ENCODE data around the gene FYB2. TPM values are rescaled to one million over a fixed set of nuclear protein-coding genes. Genes with fewer than 3 reads are reported as not detected.

The FYB2 gene
- total RNA-seq, 1 experiment from 2014 or later: not detected

GRCh38 chr1:56788102-56788501 lies 31.1 kb downstream of the FYB2 start:
- no peak overlapping the region for H3K4me3 Mint-ChIP-seq (ENCODE audit: unreplicated experiment)

GRCh38 chr1:56787330-56787729 lies 31.9 kb downstream of the FYB2 start:
- intact Hi-C loops (cut with micrococcal nuclease): no loop called here
- Mint-ChIP-seq H3K4me1 (ENCODE audit: insufficient read depth, unreplicated experiment) (no peaks in the 10 kb centered on the region), H3K36me3 (ENCODE audit: insufficient read depth, unreplicated experiment) (no peaks in the 10 kb centered on the region), H3K4me3 (ENCODE audit: unreplicated experiment) (no peak overlapping the region), H3K9me3 (ENCODE audit: unreplicated experiment) (no peaks in the 10 kb centered on the region), H3K27ac (ENCODE audit: low read depth, unreplicated experiment) (no peak overlapping the region), H3K27me3 (ENCODE audit: insufficient read depth, unreplicated experiment) (no peaks in the 10 kb centered on the region)
- no peak for DNase-seq (ENCODE audit: unreplicated experiment)
- BruUV-seq (replicated peaks): no TSS peak
- CTCF ChIA-PET: interaction anchor here (0.6 kb wide), 1 partner anchor 1605 kb away, joined by 3 read pairs; no protein-coding TSS in a partner anchor
- POLR2A ChIA-PET: no interaction called here
- TF ChIP-seq, protein P1, sequence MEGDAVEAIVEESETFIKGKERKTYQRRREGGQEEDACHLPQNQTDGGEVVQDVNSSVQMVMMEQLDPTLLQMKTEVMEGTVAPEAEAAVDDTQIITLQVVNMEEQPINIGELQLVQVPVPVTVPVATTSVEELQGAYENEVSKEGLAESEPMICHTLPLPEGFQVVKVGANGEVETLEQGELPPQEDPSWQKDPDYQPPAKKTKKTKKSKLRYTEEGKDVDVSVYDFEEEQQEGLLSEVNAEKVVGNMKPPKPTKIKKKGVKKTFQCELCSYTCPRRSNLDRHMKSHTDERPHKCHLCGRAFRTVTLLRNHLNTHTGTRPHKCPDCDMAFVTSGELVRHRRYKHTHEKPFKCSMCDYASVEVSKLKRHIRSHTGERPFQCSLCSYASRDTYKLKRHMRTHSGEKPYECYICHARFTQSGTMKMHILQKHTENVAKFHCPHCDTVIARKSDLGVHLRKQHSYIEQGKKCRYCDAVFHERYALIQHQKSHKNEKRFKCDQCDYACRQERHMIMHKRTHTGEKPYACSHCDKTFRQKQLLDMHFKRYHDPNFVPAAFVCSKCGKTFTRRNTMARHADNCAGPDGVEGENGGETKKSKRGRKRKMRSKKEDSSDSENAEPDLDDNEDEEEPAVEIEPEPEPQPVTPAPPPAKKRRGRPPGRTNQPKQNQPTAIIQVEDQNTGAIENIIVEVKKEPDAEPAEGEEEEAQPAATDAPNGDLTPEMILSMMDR (IDR thresholded peaks at IDR 0.05; ENCODE audit: unreplicated experiment): no peak

More at GRCh38 chr1:56788102-56788501, 31.1 kb downstream of the FYB2 start:
- Mint-ChIP-seq H3K4me1 (ENCODE audit: insufficient read depth, unreplicated experiment) (no peaks in the 10 kb centered on the region), H3K27ac (ENCODE audit: low read depth, unreplicated experiment) (no peak overlapping the region), H3K9me3 (ENCODE audit: unreplicated experiment) (no peaks in the 10 kb centered on the region), H3K27me3 (ENCODE audit: insufficient read depth, unreplicated experiment) (no peaks in the 10 kb centered on the region), H3K36me3 (ENCODE audit: insufficient read depth, unreplicated experiment) (no peaks in the 10 kb centered on the region)
- intact Hi-C loops (cut with micrococcal nuclease): no loop called here
- ChIA-PET POLR2A (no interaction called here), CTCF (interaction anchor here (0.6 to 1.3 kb wide), 4 partner anchors 33 to 1837 kb away, joined by 3 to 4 read pairs (median 4); no protein-coding TSS in a partner anchor)
- DNase-seq (ENCODE audit: unreplicated experiment): no peak
- BruUV-seq (replicated peaks): no TSS peak
- TF ChIP-seq, protein P1 (IDR thresholded peaks at IDR 0.05; ENCODE audit: unreplicated experiment): no peak

DNA sequence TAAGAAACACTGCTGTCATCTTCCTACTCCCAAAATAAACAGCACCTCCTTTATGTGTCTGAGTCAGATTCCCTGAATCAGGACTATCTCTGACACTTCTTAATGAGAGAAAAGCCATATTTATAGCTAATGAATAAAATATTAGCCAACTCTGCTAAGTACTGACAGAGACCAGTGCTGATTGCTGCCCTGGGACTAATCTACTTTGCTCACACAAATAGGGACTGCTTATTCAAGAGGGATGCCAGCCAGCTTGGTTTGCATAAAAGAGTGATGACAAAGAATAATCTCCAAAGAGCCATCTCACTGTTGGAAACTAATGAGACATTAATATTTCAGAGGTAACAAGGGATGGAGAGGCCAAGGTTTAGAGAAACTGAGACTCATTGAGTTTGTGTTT lies 36.4 kb downstream of the FYB2 start:
- H3K36me3 Mint-ChIP-seq (ENCODE audit: insufficient read depth, unreplicated experiment): no peaks in the 10 kb centered on the region
- TF ChIP-seq, protein P1 (IDR thresholded peaks at IDR 0.05; ENCODE audit: unreplicated experiment): no peak
- H3K27me3 Mint-ChIP-seq (ENCODE audit: insufficient read depth, unreplicated experiment): no peaks in the 10 kb centered on the region
- no peaks in the 10 kb centered on the region for H3K4me1 Mint-ChIP-seq (ENCODE audit: insufficient read depth, unreplicated experiment)
- H3K27ac Mint-ChIP-seq (ENCODE audit: low read depth, unreplicated experiment): no peak overlapping the region
- H3K4me3 Mint-ChIP-seq (ENCODE audit: unreplicated experiment): no peak overlapping the region
- ChIA-PET CTCF (interaction anchor here (0.6 to 0.8 kb wide), 3 partner anchors 12 to 104 kb away, joined by 3 to 5 read pairs (median 3); no protein-coding TSS in a partner anchor), POLR2A (interaction anchor here (0.7 kb wide), 1 partner anchor 236 kb away, joined by 3 read pairs; no protein-coding TSS in a partner anchor)
- no peak for DNase-seq (ENCODE audit: unreplicated experiment)
- no TSS peak for BruUV-seq (replicated peaks)
- H3K9me3 Mint-ChIP-seq (ENCODE audit: unreplicated experiment): no peaks in the 10 kb centered on the region
- intact Hi-C loops (cut with micrococcal nuclease): no loop called here

- no peaks in the 10 kb centered on the region for H3K27me3 Mint-ChIP-seq (ENCODE audit: insufficient read depth, unreplicated experiment)
- ChIA-PET CTCF (interaction anchor here (0.6 to 1.5 kb wide), 4 partner anchors 8 to 1654 kb away, joined by 3 to 5 read pairs (median 4); no protein-coding TSS in a partner anchor), POLR2A (no interaction called here)
Observed at GRCh38 chr1:56780826-56781225, 38.4 kb downstream of the FYB2 start.

More at GRCh38 chr1:56780826-56781225, 38.4 kb downstream of the FYB2 start:
- no TSS peak for BruUV-seq (replicated peaks)
- no peak overlapping the region for H3K27ac Mint-ChIP-seq (ENCODE audit: low read depth, unreplicated experiment)
- DNase-seq (ENCODE audit: unreplicated experiment): no peak
- TF ChIP-seq, protein P1 (IDR thresholded peaks at IDR 0.05; ENCODE audit: unreplicated experiment): no peak
- H3K36me3 Mint-ChIP-seq (ENCODE audit: insufficient read depth, unreplicated experiment): no peaks in the 10 kb centered on the region
- H3K4me1 Mint-ChIP-seq (ENCODE audit: insufficient read depth, unreplicated experiment): no peaks in the 10 kb centered on the region
- H3K9me3 Mint-ChIP-seq (ENCODE audit: unreplicated experiment): no peaks in the 10 kb centered on the region
- H3K4me3 Mint-ChIP-seq (ENCODE audit: unreplicated experiment): no peak overlapping the region
- intact Hi-C loops (cut with micrococcal nuclease): no loop called here

All from MCF 10A (cell line).